ENCODE measurements around the gene ARSB. TPM values are rescaled to one million over a fixed set of nuclear protein-coding genes. Genes with fewer than 3 reads are reported as not detected.

The ARSB gene
- total and polyA plus RNA-seq, 10 of the 15 experiments (the other 5 are each of a cell fraction or from before 2014, with no cell fraction given) = 1.2 to 8.2 (median 6.1) TPM

DNA sequence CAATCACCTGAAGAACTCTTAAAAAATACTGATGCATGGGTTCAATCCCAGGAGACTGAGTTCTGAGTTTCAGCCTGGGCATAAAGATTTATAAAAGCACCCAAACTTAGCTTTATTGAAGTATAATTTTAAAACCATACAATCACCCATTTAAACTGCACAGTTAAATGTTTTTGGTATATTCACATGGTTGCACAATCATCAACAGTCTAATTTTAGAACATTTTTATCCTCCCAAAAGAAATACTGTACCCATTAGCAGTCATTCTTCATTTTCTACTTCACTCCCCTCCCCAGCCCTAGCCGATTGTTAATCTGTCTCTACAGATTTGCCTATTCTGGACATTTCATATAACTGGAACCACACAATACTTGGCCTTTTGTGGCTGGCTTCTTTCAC is 141.7 kb downstream of the ARSB start:
- Histone ChIP-seq H3K27me3 (replicated peaks in 1 of 2; ENCODE audit: control insufficient read depth in 2 of 2, insufficient read depth in 2 of 2, low read length in 1 of 2) (no peaks in the 10 kb centered on the region), H4K20me1 (ENCODE audit: control insufficient read depth, insufficient read depth) (no peaks in the 10 kb centered on the region), H3K79me2 (ENCODE audit: control insufficient read depth, insufficient read depth, low read length) (no peaks in the 10 kb centered on the region), H3K4me2 (ENCODE audit: control insufficient read depth, insufficient read depth) (no peak overlapping the region), H3K4me1 (ENCODE audit: control insufficient read depth, insufficient read depth, low read length) (no peaks in the 10 kb centered on the region), H3K9ac (ENCODE audit: control insufficient read depth, insufficient read depth, low read length) (no peak overlapping the region), H3K4me3 (no peak overlapping the region), H3K27ac (ENCODE audit: control insufficient read depth, insufficient read depth) (no peak overlapping the region), H3K9me3 (replicated peaks; ENCODE audit: control insufficient read depth, insufficient read depth, low read length) (no peaks in the 10 kb centered on the region; the same call in 2 of the 3 replicates), H2AFZ (ENCODE audit: control insufficient read depth, low read depth, low read length) (no peak overlapping the region), H3K36me3 (ENCODE audit: control insufficient read depth in 2 of 2, insufficient read depth in 2 of 2, low read length in 1 of 2) (no peaks in the 10 kb centered on the region; a peak in 1 of 4 replicates)
- CTCF ChIA-PET = no interaction called here
- no peak for DNase-seq (ENCODE audit: low read depth, low spot score)
- 50% methylated on average over 1 of the region's 1 CpG for WGBS (ENCODE audit: insufficient coverage, insufficient replicate concordance, low lambda C conversion rate, missing lambda C conversion rate)
- POLR2A ChIA-PET = no interaction called here
- TF ChIP-seq EGR1 (IDR thresholded peaks at IDR 0.05; ENCODE audit: borderline replicate concordance in 1 of 2, low read depth in 2 of 2, low read length in 2 of 2) (no peak), TAF1 (IDR thresholded peaks at IDR 0.05; ENCODE audit: borderline replicate concordance, low read depth, low read length) (no peak), SREBF1 (IDR thresholded peaks at IDR 0.05; ENCODE audit: low read length) (no peak), MTA2 (IDR thresholded peaks at IDR 0.05; ENCODE audit: low read depth) (no peak), TCF3 (IDR thresholded peaks at IDR 0.05; ENCODE audit: borderline replicate concordance, insufficient read depth, low read depth, low read length) (no peak), MTA3 (IDR thresholded peaks at IDR 0.05; ENCODE audit: borderline replicate concordance, low read length) (no peak), EED (IDR thresholded peaks at IDR 0.05; ENCODE audit: low read depth) (no peak), HCFC1 (IDR thresholded peaks at IDR 0.05; ENCODE audit: low read length) (no peak), WRNIP1 (IDR thresholded peaks at IDR 0.05; ENCODE audit: borderline replicate concordance, low read depth, low read length) (no peak), SPI1 (IDR thresholded peaks at IDR 0.05; ENCODE audit: borderline replicate concordance, insufficient read depth, low read depth, low read length) (no peak), POU2F2 (IDR thresholded peaks at IDR 0.05; ENCODE audit: borderline replicate concordance, low read depth, low read length) (no peak), BCL11A (IDR thresholded peaks at IDR 0.05; ENCODE audit: low read depth, low read length) (no peak), CHD4 (IDR thresholded peaks at IDR 0.05) (no peak), SMARCA5 (IDR thresholded peaks at IDR 0.05) (no peak), JUNB (IDR thresholded peaks at IDR 0.05) (no peak)
- TF ChIP-seq, protein P1, sequence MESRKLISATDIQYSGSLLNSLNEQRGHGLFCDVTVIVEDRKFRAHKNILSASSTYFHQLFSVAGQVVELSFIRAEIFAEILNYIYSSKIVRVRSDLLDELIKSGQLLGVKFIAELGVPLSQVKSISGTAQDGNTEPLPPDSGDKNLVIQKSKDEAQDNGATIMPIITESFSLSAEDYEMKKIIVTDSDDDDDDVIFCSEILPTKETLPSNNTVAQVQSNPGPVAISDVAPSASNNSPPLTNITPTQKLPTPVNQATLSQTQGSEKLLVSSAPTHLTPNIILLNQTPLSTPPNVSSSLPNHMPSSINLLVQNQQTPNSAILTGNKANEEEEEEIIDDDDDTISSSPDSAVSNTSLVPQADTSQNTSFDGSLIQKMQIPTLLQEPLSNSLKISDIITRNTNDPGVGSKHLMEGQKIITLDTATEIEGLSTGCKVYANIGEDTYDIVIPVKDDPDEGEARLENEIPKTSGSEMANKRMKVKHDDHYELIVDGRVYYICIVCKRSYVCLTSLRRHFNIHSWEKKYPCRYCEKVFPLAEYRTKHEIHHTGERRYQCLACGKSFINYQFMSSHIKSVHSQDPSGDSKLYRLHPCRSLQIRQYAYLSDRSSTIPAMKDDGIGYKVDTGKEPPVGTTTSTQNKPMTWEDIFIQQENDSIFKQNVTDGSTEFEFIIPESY (IDR thresholded peaks at IDR 0.05) = no peak
- TF ChIP-seq, protein P2, sequence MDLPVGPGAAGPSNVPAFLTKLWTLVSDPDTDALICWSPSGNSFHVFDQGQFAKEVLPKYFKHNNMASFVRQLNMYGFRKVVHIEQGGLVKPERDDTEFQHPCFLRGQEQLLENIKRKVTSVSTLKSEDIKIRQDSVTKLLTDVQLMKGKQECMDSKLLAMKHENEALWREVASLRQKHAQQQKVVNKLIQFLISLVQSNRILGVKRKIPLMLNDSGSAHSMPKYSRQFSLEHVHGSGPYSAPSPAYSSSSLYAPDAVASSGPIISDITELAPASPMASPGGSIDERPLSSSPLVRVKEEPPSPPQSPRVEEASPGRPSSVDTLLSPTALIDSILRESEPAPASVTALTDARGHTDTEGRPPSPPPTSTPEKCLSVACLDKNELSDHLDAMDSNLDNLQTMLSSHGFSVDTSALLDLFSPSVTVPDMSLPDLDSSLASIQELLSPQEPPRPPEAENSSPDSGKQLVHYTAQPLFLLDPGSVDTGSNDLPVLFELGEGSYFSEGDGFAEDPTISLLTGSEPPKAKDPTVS (IDR thresholded peaks at IDR 0.05; ENCODE audit: low read depth, low read length) = no peak
- TF ChIP-seq, protein P3, sequence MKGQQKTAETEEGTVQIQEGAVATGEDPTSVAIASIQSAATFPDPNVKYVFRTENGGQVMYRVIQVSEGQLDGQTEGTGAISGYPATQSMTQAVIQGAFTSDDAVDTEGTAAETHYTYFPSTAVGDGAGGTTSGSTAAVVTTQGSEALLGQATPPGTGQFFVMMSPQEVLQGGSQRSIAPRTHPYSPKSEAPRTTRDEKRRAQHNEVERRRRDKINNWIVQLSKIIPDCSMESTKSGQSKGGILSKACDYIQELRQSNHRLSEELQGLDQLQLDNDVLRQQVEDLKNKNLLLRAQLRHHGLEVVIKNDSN (IDR thresholded peaks at IDR 0.05; ENCODE audit: borderline replicate concordance, extremely low read length, insufficient read depth, low read depth, low read length) = no peak
- BruUV-seq (replicated peaks) = no TSS peak
- in situ Hi-C loops (cut with MboI) = no loop called here
- SMC1A ChIA-PET (ENCODE audit: uncharacterized antibody, unreplicated experiment) = interaction anchor here (0.9 kb wide), 1 partner anchor 12 kb away, joined by 3 read pairs; no protein-coding TSS in a partner anchor
- FAIRE-seq = no peak
- intact Hi-C loops (cut with micrococcal nuclease; ENCODE audit: unreplicated experiment) = loop anchor here (5.0 kb wide), 1 partner anchor 111 kb away; no protein-coding TSS in a partner anchor
- ATAC-seq = no peak
- RAD21 ChIA-PET (ENCODE audit: unreplicated experiment) = interaction anchor here (1.0 kb wide), 1 partner anchor 47 kb away, joined by 3 read pairs; no protein-coding TSS in a partner anchor

Measured in GM12878 (cell line).